ENCODE data around the gene PDZD7. TPM values are rescaled to one million over a fixed set of nuclear protein-coding genes. Genes with fewer than 3 reads are reported as not detected.

PDZD7 gene
- total RNA-seq, 3 donors from 2014 or later: 0.05 to 0.26 TPM; not detected in 1

GRCh38 chr10:101000127-101000914 lies 30.6 kb downstream of the PDZD7 start:
- Mint-ChIP-seq H3K36me3 (ENCODE audit: insufficient read depth) (peaks cover 4% of the 10 kb centered on the region), H3K4me3 (peak overlapping the region; percentile 81), H3K9me3 (no peaks in the 10 kb centered on the region), H3K4me1 (ENCODE audit: low read depth) (peaks cover 32% of the 10 kb centered on the region), H3K27me3 (ENCODE audit: low read depth) (no peaks in the 10 kb centered on the region)
- DNase-seq (no peak), ATAC-seq (no peak)

GRCh38 chr10:100999742-101000126 lies 31.2 kb downstream of the PDZD7 start, which contains the start of gene LZTS2:
Gene LZTS2, plus strand, starts transcription at chr10:100999808. Its CDS starts 2,731 bp downstream, at chr10:101002539.
- Mint-ChIP-seq H3K36me3 (ENCODE audit: insufficient read depth) (peaks cover 3% of the 10 kb centered on the region), H3K27me3 (ENCODE audit: low read depth) (no peaks in the 10 kb centered on the region), H3K9me3 (no peaks in the 10 kb centered on the region), H3K4me3 (peak within 1 kb of the TSS; percentile 87), H3K4me1 (ENCODE audit: low read depth) (peaks cover 32% of the 10 kb centered on the region)
- DNase-seq: no peak
- no peak for ATAC-seq

GRCh38 chr10:100998991-100999741 lies 31.8 kb downstream of the PDZD7 start:
- Mint-ChIP-seq H3K4me3 (peak overlapping the region; percentile 87), H3K36me3 (ENCODE audit: insufficient read depth) (peaks cover 9% of the 10 kb centered on the region), H3K27me3 (ENCODE audit: low read depth) (no peaks in the 10 kb centered on the region), H3K4me1 (ENCODE audit: low read depth) (peaks cover 32% of the 10 kb centered on the region), H3K9me3 (no peaks in the 10 kb centered on the region)
- DNase-seq: peak; percentile 78
- peak; percentile 67 to 73 for ATAC-seq

- ATAC-seq (peak; percentile 22 to 25), DNase-seq (peak; percentile 60)
- Mint-ChIP-seq H3K27me3 (ENCODE audit: low read depth) (no peaks in the 10 kb centered on the region), H3K9me3 (no peaks in the 10 kb centered on the region), H3K4me1 (ENCODE audit: low read depth) (peaks cover 32% of the 10 kb centered on the region), H3K36me3 (ENCODE audit: insufficient read depth) (peaks cover 13% of the 10 kb centered on the region), H3K4me3 (peak overlapping the region; percentile 87)
Observed at GRCh38 chr10:100998183-100998990, 32.5 kb downstream of the PDZD7 start.

GRCh38 chr10:100997360-100998182 lies 33.4 kb downstream of the PDZD7 start:
- H3K4me3 Mint-ChIP-seq: peak overlapping the region; percentile 87
- H3K4me1 Mint-ChIP-seq (ENCODE audit: low read depth): peaks cover 32% of the 10 kb centered on the region
- no peaks in the 10 kb centered on the region for H3K9me3 Mint-ChIP-seq
- ATAC-seq: peak; percentile 49 to 52
- peaks cover 18% of the 10 kb centered on the region for H3K36me3 Mint-ChIP-seq (ENCODE audit: insufficient read depth)
- DNase-seq: peak; percentile 63
- H3K27me3 Mint-ChIP-seq (ENCODE audit: low read depth): no peaks in the 10 kb centered on the region

- peak; percentile 23 for DNase-seq
- peak; percentile 15 to 26 for ATAC-seq
- Mint-ChIP-seq H3K9me3 (no peaks in the 10 kb centered on the region), H3K36me3 (ENCODE audit: insufficient read depth) (peaks cover 18% of the 10 kb centered on the region), H3K27me3 (ENCODE audit: low read depth) (no peaks in the 10 kb centered on the region), H3K4me1 (ENCODE audit: low read depth) (peaks cover 32% of the 10 kb centered on the region), H3K4me3 (peak overlapping the region; percentile 87)
Observed at GRCh38 chr10:100996678-100997359, 34.1 kb downstream of the PDZD7 start.

- no peak for ATAC-seq
- Mint-ChIP-seq H3K36me3 (ENCODE audit: insufficient read depth) (peaks cover 29% of the 10 kb centered on the region), H3K4me3 (peak overlapping the region; percentile 19), H3K9me3 (no peaks in the 10 kb centered on the region), H3K4me1 (ENCODE audit: low read depth) (peaks cover 33% of the 10 kb centered on the region), H3K27me3 (ENCODE audit: low read depth) (no peaks in the 10 kb centered on the region)
- DNase-seq: no peak
Observed at GRCh38 chr10:100995181-100995580, 35.7 kb downstream of the PDZD7 start.

- Mint-ChIP-seq H3K9me3 (no peaks in the 10 kb centered on the region), H3K4me3 (no peak overlapping the region), H3K36me3 (ENCODE audit: insufficient read depth) (peaks cover 35% of the 10 kb centered on the region), H3K4me1 (ENCODE audit: low read depth) (peaks cover 37% of the 10 kb centered on the region), H3K27me3 (ENCODE audit: low read depth) (no peaks in the 10 kb centered on the region)
- ATAC-seq: no peak
- no peak for DNase-seq
Observed at GRCh38 chr10:100993986-100994708, 36.8 kb downstream of the PDZD7 start.

GRCh38 chr10:100989088-100989487 lies 41.8 kb downstream of the PDZD7 start:
- Mint-ChIP-seq H3K27me3 (ENCODE audit: low read depth) (no peaks in the 10 kb centered on the region), H3K36me3 (ENCODE audit: insufficient read depth) (peaks cover 35% of the 10 kb centered on the region), H3K9me3 (no peaks in the 10 kb centered on the region), H3K4me3 (peak overlapping the region; percentile 90), H3K4me1 (ENCODE audit: low read depth) (peaks cover 37% of the 10 kb centered on the region)
- DNase-seq (no peak), ATAC-seq (no peak)

- H3K27me3 Mint-ChIP-seq (ENCODE audit: low read depth): no peaks in the 10 kb centered on the region
- DNase-seq (no peak), ATAC-seq (no peak)
- no peaks in the 10 kb centered on the region for H3K9me3 Mint-ChIP-seq
- H3K4me3 Mint-ChIP-seq: peak overlapping the region; percentile 90
- peaks cover 37% of the 10 kb centered on the region for H3K4me1 Mint-ChIP-seq (ENCODE audit: low read depth)
- H3K36me3 Mint-ChIP-seq (ENCODE audit: insufficient read depth): peaks cover 29% of the 10 kb centered on the region
Observed at GRCh38 chr10:100988166-100988565, 42.8 kb downstream of the PDZD7 start.

GRCh38 chr10:100987685-100988049 lies 43.3 kb downstream of the PDZD7 start:
- peaks cover 28% of the 10 kb centered on the region for H3K36me3 Mint-ChIP-seq (ENCODE audit: insufficient read depth)
- peaks cover 37% of the 10 kb centered on the region for H3K4me1 Mint-ChIP-seq (ENCODE audit: low read depth)
- DNase-seq: no peak

GRCh38 chr10:100986952-100987684 lies 43.8 kb downstream of the PDZD7 start, which contains the start of the genes MRPL43 and TWNK:
Gene MRPL43, minus strand, starts transcription at chr10:100987497. Its CDS starts 54 bp downstream, at chr10:100987443.
Gene TWNK, plus strand, starts transcription at chr10:100987543. Its CDS starts 668 bp downstream, at chr10:100988211.
- H3K4me1 Mint-ChIP-seq (ENCODE audit: low read depth): peaks cover 37% of the 10 kb centered on the region
- H3K4me3 Mint-ChIP-seq: peak within 1 kb of the TSS; percentile 90

More at GRCh38 chr10:100987685-100988049, 43.3 kb downstream of the PDZD7 start:
- peak; percentile 12 to 28 for ATAC-seq
- H3K9me3 Mint-ChIP-seq: no peaks in the 10 kb centered on the region
- peak overlapping the region; percentile 90 for H3K4me3 Mint-ChIP-seq
- no peaks in the 10 kb centered on the region for H3K27me3 Mint-ChIP-seq (ENCODE audit: low read depth)

More at GRCh38 chr10:100986952-100987684, 43.8 kb downstream of the PDZD7 start, which contains the start of the genes MRPL43 and TWNK:
- Mint-ChIP-seq H3K9me3 (no peaks in the 10 kb centered on the region), H3K27me3 (ENCODE audit: low read depth) (no peaks in the 10 kb centered on the region), H3K36me3 (ENCODE audit: insufficient read depth) (peaks cover 29% of the 10 kb centered on the region)
- ATAC-seq (peak; percentile 97), DNase-seq (peak; percentile 80)
